ENCODE measurements around the gene SIGMAR1.

SIGMAR1 gene

DNA sequence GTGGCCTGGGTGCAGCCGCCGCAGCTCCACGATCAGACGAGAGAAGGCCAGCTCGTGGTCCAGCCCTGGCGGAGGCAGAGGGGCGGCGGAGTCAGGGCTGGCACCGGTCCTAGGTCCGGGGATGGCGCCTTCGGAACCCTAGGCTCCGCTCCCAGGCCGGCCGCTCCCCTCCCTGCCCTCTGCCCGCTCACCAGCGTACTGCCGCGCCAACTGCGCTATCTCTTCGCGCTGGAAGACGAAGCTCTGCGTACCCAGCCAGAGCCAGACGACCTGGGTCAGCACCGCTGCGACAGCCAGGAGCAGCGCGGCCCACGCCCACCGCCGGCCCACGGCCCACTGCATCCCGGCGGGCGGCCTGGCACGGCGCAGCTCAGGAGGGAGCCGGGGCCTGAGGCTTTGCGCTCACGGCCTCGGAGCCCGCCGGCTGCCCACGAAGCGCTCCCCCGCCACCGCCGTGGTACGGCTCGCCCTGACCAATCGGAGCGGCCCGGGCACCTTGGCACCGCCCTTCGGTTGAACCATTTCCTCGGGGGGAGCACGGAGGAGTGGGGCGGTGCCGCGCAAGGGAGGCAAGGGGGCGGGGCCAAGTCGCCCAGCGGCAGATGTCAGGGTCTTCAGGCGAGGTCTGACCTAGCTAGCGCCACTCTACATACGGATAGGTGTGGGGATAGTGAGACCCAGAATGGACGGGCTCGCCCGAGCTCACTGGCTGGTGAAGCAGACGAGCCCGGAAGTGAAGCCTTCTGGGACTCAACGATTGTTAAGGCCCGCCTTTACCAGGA lies at the start of gene SIGMAR1:
Gene SIGMAR1 (minus strand): TSS at position 432 of the 782 bp plus-strand sequence. CDS start 90 bp downstream, at position 342.
- DNase-seq (ENCODE audit: low spot score): peak; percentile 97

DNA sequence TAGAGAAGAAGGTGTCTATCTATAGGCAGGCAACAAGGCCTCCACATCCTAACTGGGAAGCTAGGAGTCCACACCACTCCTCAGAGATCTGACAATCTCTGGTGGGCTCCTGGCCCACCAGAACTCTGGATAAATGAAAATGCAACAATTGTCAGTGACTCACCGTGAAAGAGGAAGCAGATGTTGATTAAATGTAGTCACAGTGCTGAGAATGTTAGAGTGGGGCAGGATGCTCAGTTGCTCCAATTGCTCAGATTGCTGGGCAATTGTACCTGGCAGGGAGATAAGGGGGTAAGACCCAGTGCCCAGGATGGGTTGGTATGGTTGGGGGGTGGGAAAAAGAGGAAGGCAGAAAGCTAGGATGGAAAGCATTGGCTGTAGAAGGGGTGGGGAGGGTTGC lies 49.1 kb upstream of the SIGMAR1 start:
- DNase-seq (ENCODE audit: low spot score): no peak

DNA sequence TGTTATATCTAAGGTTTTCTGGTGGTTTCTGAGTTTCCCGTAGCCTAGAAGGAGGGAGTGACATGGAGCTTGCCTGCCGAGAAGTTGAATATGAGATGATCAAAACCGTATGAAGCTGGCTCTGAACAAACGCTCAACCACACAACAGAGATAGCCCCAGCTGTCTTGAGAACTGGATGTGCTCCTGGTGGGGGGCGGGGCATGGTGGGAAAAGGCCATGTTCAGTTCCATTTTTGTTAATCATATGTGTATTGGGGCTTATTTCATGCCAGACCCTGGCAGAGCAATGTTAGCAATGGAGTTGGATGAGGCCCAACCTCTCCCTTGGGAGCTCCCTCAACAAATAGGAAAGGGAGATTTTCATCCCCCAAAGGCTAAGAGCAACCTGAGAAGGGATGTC lies 48.6 kb upstream of the SIGMAR1 start:
- DNase-seq (ENCODE audit: low spot score): no peak

DNA sequence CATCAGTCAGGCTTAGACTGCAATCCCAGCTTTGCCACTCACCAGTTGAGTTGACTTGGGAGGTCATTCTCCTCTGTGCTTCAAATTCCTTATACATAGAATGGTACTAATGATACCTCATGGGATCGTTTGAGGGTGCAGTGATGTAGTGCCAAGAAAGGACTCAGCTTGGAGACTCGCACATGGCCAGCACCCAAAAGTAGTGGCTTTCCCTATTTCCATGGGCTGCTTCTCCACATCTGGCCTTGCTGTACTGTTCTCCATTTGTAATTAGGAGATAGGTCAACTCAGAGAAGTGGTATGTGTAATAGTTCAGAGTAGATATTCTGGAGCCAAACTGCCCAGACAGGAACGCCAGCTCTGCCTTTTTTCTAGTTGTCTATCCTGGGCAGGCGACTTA lies 48.0 kb upstream of the SIGMAR1 start:
- no peak for DNase-seq (ENCODE audit: low spot score)

DNA sequence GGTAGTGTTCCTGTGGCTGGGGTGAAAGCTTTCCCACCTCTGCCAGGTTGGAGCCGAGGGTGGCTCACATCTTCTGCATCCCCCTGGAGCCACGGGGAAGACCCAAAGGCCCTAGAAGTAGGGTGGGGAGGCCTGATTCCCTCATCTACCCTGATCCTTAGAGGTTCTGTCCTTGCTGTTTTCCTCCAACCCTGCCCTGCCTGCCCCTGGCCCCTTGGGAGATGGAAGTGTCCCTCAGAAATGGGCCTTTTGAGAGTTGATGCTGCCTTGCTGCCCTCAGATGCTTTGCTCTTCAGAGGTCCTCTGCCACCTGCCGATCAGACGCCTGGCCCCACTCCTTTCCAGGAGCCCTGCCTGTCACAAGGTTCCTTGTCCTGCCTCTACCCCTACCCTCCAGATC lies 47.2 kb upstream of the SIGMAR1 start:
- no peak for DNase-seq (ENCODE audit: low spot score)

DNA sequence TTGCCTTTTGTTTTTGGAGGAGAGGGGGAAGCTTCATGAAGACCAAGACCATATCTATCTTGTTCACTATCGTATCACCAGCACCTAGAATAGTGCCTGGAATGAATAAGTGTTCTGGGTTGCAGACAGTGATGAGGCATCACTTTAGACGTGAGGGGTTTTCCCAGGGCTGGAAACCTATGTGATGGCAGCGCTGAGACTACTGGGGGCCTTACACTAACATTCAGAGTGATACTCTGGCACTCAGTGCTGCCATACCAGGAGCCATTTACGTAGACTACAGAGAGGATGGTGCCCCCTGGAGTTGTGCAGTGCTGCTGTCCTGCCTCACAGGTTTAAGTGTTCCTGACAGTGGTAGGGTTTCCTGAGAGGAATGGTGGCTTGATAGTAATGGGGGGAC lies 46.6 kb upstream of the SIGMAR1 start:
- DNase-seq (ENCODE audit: low spot score): no peak

DNA sequence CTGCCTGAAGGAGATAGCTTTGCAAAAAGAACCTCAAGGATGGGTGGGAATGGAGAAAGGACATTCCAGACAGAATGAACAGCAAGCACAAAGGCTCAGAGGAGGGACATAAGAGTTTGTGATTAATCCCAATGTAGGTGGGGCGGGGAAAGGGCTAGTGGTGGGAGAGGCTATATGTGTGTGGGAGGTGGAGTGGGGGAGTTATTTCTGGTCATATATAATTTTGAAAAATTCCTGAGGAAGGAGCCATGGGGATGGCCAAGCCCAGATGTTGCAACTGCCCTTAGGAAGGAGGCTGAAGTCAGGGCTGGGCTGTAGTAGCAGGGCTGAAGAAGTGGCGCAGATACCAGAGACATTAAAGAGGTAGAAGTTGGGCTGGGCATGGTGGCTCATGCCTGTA lies 38.3 kb upstream of the SIGMAR1 start:
- no peak for DNase-seq (ENCODE audit: low spot score)

DNA sequence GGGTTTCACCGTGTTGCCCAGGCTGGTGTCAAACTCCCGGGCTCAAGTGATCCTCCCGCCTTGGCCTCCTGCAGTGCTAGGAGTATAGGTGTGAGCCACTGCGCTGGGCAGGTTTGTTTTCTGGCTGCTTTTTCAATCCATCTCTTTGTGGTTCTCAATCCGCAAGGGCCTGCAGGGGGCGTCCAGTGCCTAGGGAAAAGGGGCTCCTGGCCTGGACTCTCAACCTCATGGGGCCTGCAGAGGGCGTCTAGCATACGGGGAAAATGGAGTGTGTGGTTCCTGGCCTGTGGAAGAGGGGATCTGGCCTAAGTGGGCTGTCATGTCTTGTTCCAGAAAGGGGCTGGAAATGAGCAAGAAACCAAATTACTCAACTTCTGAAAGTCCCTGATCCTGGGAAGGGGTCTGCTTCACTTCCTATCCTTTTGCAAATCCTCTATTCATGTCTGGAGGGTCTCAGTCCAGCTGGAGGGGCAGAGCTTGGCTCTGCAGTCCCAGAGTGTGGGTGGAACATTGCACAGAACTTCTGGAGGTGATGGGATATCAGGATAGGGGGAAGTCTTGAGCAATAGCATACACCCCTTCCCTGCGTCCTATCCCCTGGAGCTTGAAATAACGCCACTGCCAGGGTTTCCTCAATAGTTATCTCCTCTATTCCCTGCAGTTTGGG lies 37.6 kb upstream of the SIGMAR1 start:
- peak; percentile 75 for DNase-seq (ENCODE audit: low spot score)

DNA sequence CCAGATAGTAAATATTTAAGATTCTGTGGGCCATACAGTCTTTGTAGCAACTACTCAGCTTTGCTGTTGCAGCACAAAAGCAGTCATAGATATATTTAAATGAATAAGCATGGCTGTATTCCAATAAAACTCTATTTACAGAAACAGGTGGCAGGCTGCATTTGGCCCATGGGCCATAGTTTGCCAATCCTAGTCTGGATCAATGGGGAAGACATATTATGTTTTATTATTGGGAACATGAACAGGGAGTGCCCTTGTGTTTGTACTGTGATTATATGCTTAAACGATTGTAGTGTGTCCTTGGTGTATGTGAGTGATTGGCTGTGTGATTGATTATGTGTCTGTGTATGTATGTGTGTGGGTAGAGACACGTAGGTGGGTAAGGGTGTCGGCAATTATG lies 36.9 kb upstream of the SIGMAR1 start:
- no peak for DNase-seq (ENCODE audit: low spot score)

DNA sequence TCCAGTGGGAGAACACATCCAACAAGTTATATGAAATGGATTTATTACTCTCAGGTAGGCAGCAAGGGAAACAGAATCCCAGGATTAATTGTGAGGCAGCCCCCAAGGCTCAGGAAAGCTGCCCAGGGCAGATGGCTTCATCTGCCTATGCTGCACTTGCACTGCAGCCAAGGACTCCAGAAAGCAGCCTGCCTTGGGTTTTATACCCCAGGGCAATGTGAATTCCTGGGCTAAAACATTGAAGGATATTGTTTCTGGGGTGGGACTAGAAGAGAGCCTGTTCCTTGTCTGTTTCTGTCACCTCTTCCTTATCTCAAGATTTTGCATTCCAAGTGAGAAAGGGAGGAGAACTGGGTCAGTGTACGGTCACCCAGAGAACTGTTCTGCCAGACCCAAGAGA lies 33.7 kb upstream of the SIGMAR1 start:
- DNase-seq (ENCODE audit: low spot score): no peak

DNA sequence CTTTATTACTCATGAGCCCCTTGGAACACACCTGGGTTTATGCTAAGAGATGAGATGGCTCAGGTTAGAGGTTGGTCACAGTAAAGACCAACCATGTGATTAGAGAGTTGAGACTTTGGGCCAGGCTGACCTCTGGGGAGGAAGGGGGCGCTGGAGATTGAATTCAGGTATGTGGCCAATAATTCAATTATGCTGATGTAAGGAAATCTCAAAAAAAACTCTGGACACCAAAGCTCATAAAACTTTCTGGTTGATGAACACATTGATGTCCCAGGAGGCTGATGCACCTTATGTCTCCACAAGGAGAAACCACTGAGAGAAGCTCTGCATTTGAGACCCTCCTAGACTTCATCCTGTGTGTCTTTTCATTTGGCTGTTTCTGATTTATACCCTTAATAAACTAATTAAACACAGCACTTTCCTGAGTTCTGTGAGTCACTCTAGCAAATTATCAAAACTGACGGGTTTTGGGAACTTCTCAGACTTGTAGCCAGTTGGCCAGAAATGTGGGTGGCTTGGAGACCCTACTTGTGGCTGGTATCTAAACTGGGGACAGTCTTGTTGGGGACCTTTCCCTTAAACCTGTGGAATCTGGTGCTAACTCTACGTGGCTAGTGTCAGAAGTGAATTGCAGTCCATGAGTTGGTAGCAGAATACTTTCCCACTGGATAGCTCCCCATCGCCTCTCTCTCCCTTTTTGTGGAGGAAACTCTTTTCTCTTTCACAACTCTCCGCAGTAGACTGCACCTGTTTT lies 32.4 kb upstream of the SIGMAR1 start:
- no peak for DNase-seq (ENCODE audit: low spot score)

DNA sequence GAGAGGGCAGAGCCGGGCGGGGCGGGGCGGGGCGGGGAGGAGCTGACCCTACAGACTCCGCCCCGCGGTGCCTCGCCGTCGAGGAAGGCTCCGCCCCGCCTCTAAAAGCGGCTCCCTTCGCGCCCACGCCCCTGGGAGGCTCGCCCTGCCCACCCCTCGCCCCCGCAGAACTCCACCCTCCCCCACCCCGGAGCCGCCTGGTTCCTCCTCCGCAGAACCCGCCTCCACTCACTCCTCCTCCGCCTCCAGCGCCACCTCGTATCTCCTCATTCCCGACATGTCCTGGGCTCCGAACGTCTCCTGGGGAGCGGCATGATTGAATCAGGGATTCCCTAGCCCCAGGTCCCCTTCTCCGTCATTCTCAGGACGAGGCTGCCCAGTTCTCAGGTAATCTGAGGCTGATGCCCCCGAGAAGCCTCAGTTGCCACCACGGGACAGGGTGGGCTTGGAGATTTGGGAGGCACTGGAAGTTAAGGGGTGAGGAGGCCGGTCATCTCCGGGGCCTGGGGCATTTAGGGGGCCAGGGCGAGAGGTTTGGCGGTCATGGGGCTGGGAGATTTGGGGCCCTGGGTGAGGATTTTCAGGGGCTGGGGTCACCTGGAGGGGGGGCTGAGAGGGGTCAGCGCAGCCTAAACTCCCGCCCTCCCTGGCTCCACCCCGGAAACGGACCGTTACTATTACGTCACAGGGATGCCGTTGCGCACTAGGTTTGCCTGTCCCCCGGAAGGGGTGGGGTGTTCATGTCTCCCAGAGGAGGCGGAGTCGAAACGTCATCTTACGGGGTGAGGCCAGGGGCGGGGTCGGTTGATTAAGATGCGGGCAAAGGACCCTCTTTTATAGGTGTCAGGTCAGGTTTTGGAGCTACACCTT lies 28.0 kb upstream of the SIGMAR1 start:
- DNase-seq (ENCODE audit: low spot score): peak; percentile 91

DNA sequence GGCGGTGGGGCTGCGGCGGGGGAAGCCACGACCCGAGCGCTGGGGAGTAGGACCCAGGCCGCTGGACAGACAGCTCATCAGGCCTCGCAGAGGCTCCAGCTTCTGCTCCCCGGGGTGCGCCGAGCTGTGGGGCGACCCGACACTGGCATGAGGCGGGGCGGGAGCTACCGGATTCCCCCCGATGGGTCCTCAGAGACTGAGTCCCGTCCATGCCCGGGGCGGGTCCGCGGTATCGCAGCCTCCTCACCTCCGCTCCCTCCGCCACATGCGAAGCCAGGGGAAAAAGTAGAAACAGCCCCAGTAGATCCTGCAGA lies 27.4 kb upstream of the SIGMAR1 start:
- DNase-seq (ENCODE audit: low spot score): no peak

DNA sequence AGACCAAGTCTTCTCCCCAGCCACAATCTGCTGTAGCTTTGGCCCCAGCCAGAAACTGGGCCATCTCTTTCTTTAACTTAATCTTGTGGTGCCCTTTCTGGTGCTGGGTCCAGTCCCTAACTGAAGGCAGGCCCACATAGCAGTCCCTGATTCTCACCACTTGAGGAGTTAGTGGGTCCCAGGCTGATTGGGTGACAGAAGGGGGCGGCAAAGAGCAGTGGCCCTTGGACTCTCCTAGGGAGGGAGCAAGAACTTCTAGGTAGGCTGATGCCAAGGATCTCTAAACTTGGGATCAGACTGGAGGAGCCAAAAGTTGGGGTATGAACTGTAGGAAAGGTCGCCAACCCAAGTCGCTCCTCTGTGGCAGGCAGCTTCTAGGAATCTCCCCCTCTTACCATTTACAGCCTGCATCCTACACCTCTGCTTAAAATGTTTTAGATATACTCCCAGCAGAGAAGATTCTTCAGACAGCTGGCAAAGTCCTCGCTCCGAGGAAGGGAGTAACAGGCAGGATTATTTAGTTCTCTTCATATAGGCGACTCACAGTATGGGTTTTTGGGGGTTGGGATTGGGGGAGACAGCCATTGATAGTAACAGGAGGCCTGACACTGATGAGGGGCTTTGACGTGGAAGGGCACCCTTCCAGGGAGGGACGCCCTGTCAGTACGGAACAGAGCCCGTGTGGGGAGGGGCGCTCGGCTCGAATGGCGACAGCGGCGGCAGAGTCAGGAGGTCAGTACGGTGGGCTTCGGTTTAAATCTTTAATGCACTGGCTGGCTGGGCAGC lies 26.9 kb upstream of the SIGMAR1 start:
- peak; percentile 83 for DNase-seq (ENCODE audit: low spot score)

DNA sequence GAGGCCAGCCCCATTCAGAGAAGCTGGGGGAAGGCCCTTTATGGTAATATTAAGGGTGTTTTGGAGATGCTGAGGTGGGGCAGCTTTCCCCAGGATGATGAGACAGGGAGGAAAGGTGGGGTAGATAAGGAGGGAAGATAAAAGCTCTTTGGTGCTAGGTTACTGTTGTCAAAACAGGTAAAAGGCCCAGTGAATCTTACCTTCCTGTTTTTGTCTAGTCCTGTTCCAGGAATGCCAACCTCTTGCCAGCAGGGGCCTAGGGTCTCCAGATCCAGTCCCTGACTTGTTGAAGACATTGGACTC lies 25.7 kb upstream of the SIGMAR1 start:
- no peak for DNase-seq (ENCODE audit: low spot score)

DNA sequence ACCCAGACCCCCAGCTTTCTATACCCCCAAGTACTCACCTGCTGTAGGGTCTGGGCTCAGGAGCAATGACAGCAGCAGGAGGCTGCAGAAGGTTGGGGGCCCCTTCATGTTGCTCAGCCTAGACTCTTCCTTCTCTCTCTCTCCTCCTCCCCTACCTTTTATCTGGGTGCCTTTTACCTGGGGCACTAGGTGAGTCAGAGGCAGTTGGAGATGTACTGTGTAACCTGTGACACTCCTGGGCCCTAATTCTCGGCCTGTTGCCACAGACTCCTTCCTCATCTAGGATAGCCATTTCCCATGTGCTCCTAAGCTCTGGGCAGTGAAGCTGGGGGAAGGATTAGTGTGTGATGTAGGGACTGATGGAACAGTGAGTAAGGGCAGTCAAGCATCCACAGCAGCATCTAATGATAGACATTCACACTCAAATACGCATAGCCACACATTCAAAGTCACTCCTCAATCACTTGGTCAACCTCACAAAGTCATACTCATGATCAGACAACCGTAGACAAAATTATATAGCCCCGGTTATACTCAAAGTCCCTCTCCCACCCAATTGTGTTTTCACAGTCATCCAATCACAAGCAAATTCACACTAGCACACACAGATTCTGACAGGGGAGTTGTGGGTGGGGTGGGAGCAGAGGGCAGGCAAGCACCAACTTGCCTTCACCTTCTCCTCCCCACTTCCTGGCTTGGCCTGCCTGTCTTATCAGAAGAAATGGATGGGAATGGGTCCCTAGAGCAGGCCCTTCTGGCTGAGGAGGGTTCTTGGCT lies 25.1 kb upstream of the SIGMAR1 start, which contains the start of gene CCL27:
Gene CCL27 (minus strand): TSS at position 132 of the 777 bp plus-strand sequence. CDS start 24 bp downstream, at position 108.
- no peak for DNase-seq (ENCODE audit: low spot score)

DNA sequence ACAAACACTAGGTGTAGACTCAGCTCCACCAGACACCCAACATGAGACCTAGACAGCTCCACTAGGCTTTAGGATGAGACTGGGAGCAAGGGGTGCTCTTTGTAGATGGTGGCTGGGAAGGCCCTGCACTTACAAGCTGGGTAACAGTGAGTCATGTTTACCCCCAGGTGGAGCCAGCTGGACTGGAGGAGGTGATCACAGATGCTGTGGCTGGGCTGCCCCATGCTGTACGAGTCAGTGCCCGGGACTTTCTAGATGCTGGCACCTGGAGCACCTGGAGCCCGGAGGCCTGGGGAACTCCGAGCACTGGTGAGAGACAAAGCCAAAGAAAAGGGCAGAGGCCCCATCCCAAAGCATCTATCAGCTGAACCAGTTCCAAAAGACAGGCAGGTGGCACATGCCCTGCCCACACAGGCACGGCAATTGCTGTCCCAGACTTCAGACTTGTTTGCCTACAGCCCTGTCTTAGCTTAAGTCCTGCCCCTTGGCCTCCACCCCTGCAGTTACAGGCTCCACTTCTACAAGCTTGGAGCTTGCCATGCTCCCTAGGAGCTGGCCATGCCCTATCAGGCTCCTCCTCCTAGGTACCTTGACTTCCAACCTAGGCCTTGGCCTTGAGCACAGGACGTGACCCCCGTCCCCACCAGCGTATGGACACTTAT lies 22.1 kb upstream of the SIGMAR1 start:
- DNase-seq (ENCODE audit: low spot score): no peak

DNA sequence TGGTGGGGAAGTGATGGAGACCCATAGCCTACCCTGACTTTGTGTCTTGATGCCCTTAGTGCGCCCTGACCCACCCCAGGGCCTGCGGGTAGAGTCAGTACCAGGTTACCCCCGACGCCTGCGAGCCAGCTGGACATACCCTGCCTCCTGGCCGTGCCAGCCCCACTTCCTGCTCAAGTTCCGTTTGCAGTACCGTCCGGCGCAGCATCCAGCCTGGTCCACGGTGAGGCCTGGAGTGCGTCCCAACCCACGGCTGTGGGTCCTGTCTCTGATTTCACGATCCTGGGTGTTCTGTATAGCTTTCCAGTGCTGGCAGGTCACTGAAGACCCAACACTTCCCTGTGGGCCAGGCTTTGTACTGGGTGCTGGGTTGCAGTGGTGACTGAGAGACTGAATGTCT lies 20.9 kb upstream of the SIGMAR1 start:
- DNase-seq (ENCODE audit: low spot score): no peak

DNA sequence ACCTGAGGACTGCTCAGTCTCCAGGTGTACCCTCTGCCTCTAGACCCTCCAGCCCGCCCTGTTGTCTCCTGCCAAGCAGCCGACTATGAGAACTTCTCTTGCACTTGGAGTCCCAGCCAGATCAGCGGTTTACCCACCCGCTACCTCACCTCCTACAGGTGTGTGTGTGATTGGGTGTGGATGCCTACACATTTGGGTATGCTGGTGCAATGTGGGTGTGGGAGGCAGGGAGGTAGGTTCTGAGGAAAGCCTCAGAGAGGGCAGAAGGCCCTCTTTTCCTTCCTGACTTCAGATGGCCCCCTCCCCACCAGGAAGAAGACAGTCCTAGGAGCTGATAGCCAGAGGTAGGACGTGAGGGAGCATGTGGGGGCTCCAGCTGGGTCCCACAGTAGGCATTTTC lies 19.4 kb upstream of the SIGMAR1 start:
- no peak for DNase-seq (ENCODE audit: low spot score)

DNA sequence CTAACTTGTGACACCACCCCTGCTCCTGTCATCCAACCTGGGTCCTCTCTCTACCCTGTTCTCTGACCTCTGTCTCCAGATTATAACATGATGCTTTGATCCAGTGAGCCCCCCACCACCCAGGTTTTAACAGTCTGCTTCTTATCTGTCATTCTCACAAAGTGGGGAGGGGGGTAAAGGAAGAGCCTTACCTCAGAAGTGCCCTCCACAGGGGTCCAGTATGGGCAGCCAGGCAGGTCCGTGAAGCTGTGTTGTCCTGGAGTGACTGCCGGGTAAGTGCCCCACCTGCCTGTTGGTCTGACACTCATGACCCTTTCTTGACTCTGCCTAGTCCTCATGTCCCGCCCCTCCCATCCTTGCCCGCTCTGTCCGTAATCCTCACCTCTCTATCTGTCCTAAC lies 17.8 kb upstream of the SIGMAR1 start:
- DNase-seq (ENCODE audit: low spot score): no peak

Measured in hematopoietic multipotent progenitor cell treated with erythropoietin and hydrocortisone succinate and interleukin-3 and kit ligand, for 17 days (in vitro differentiated cells).